Activated naive CD4-positive, alpha-beta T cell treated with anti-CD3 and anti-CD28 coated beads, Interleukin-2, amount 50 U/mL, for 24 hours (primary cell): ENCODE measurements around the gene NDUFA6.

ENCODE experiments used
- H3K27ac Mint-ChIP-seq: one replicate; pipeline ENCODE4 v1.8.0; 2021; ENCODE audit warnings: mild to moderate bottlenecking, mixed read lengths
- H3K27me3 Mint-ChIP-seq: one replicate; pipeline ENCODE4 v1.8.0; 2021; ENCODE audit warnings: mixed read lengths
- H3K36me3 Mint-ChIP-seq: one replicate; pipeline ENCODE4 v1.8.0; 2021; ENCODE audit warnings: mixed read lengths
- H3K4me1 Mint-ChIP-seq: one replicate; pipeline ENCODE4 v1.8.0; 2021; ENCODE audit warnings: mixed read lengths
- H3K4me3 Mint-ChIP-seq: one replicate; pipeline ENCODE4 v1.8.0; 2021; ENCODE audit warnings: mild to moderate bottlenecking, mixed read lengths
- H3K9me3 Mint-ChIP-seq: one replicate; pipeline ENCODE4 v1.8.0; 2021; ENCODE audit warnings: mixed read lengths

NDUFA6 gene

GRCh38 chr22:42066937-42067336 lies 23.6 kb downstream of the NDUFA6 start:
- H3K4me3 Mint-ChIP-seq, result no peak overlapping the region
- H3K4me1 Mint-ChIP-seq, result peaks cover 24% of the 10 kb centered on the region
- H3K36me3 Mint-ChIP-seq, result peaks cover 2% of the 10 kb centered on the region
- H3K27ac Mint-ChIP-seq, result no peak overlapping the region
- H3K9me3 Mint-ChIP-seq, result no peaks in the 10 kb centered on the region
- H3K27me3 Mint-ChIP-seq, result no peaks in the 10 kb centered on the region

- Mint-ChIP-seq H3K4me3 (no peak overlapping the region), H3K9me3 (no peaks in the 10 kb centered on the region), H3K27ac (no peak overlapping the region), H3K36me3 (peaks cover 2% of the 10 kb centered on the region), H3K4me1 (peaks cover 18% of the 10 kb centered on the region), H3K27me3 (no peaks in the 10 kb centered on the region)
These were observed 24.3 kb downstream of the NDUFA6 start for GRCh38 chr22:42066126-42066761.

GRCh38 chr22:42065438-42066125 lies 25.0 kb downstream of the NDUFA6 start:
- Mint-ChIP-seq H3K36me3 (peaks cover 3% of the 10 kb centered on the region), H3K27ac (no peak overlapping the region)

GRCh38 chr22:42064629-42065028 lies 25.9 kb downstream of the NDUFA6 start:
- Mint-ChIP-seq H3K27me3 (no peaks in the 10 kb centered on the region), H3K9me3 (no peaks in the 10 kb centered on the region), H3K4me3 (no peak overlapping the region), H3K4me1 (peaks cover 4% of the 10 kb centered on the region), H3K36me3 (peaks cover 5% of the 10 kb centered on the region), H3K27ac (no peak overlapping the region)

More at GRCh38 chr22:42065438-42066125, 25.0 kb downstream of the NDUFA6 start:
- no peaks in the 10 kb centered on the region for H3K27me3 Mint-ChIP-seq
- peaks cover 12% of the 10 kb centered on the region for H3K4me1 Mint-ChIP-seq
- no peak overlapping the region for H3K4me3 Mint-ChIP-seq
- no peaks in the 10 kb centered on the region for H3K9me3 Mint-ChIP-seq

- Mint-ChIP-seq H3K4me1 (no peaks in the 10 kb centered on the region), H3K36me3 (peaks cover 11% of the 10 kb centered on the region), H3K27ac (no peak overlapping the region), H3K4me3 (no peak overlapping the region), H3K9me3 (no peaks in the 10 kb centered on the region), H3K27me3 (no peaks in the 10 kb centered on the region)
These were observed 27.9 kb downstream of the NDUFA6 start for GRCh38 chr22:42062506-42063170.

GRCh38 chr22:42061041-42061440 lies 29.5 kb downstream of the NDUFA6 start:
- peaks cover 17% of the 10 kb centered on the region for H3K36me3 Mint-ChIP-seq

GRCh38 chr22:42060489-42060888 lies 30.1 kb downstream of the NDUFA6 start:
- Mint-ChIP-seq H3K27me3 (no peaks in the 10 kb centered on the region), H3K27ac (no peak overlapping the region), H3K4me3 (no peak overlapping the region), H3K9me3 (peaks cover 14% of the 10 kb centered on the region), H3K36me3 (peaks cover 17% of the 10 kb centered on the region), H3K4me1 (no peaks in the 10 kb centered on the region)

More at GRCh38 chr22:42061041-42061440, 29.5 kb downstream of the NDUFA6 start:
- no peaks in the 10 kb centered on the region for H3K4me1 Mint-ChIP-seq
- no peak overlapping the region for H3K4me3 Mint-ChIP-seq
- no peak overlapping the region for H3K27ac Mint-ChIP-seq
- H3K27me3 Mint-ChIP-seq, result no peaks in the 10 kb centered on the region
- H3K9me3 Mint-ChIP-seq, result peaks cover 12% of the 10 kb centered on the region

GRCh38 chr22:42056757-42057511 lies 33.6 kb downstream of the NDUFA6 start:
- peaks cover 14% of the 10 kb centered on the region for H3K9me3 Mint-ChIP-seq
- H3K36me3 Mint-ChIP-seq, result peaks cover 17% of the 10 kb centered on the region
- H3K27me3 Mint-ChIP-seq, result no peaks in the 10 kb centered on the region
- H3K4me1 Mint-ChIP-seq, result no peaks in the 10 kb centered on the region
- H3K4me3 Mint-ChIP-seq, result no peak overlapping the region
- H3K27ac Mint-ChIP-seq, result no peak overlapping the region

- Mint-ChIP-seq H3K27me3 (no peaks in the 10 kb centered on the region), H3K4me3 (no peak overlapping the region), H3K36me3 (peaks cover 7% of the 10 kb centered on the region), H3K4me1 (no peaks in the 10 kb centered on the region), H3K27ac (no peak overlapping the region), H3K9me3 (peaks cover 14% of the 10 kb centered on the region)
These were observed 37.8 kb downstream of the NDUFA6 start for GRCh38 chr22:42052765-42053164.

GRCh38 chr22:42050641-42051180 lies 39.9 kb downstream of the NDUFA6 start:
- Mint-ChIP-seq H3K27me3 (no peaks in the 10 kb centered on the region), H3K27ac (no peak overlapping the region), H3K4me3 (no peak overlapping the region), H3K4me1 (no peaks in the 10 kb centered on the region), H3K9me3 (no peaks in the 10 kb centered on the region), H3K36me3 (no peaks in the 10 kb centered on the region)

GRCh38 chr22:42041784-42042183 lies 48.8 kb downstream of the NDUFA6 start:
- H3K36me3 Mint-ChIP-seq, result peaks cover 11% of the 10 kb centered on the region
- H3K4me3 Mint-ChIP-seq, result no peak overlapping the region
- H3K27me3 Mint-ChIP-seq, result no peaks in the 10 kb centered on the region
- H3K27ac Mint-ChIP-seq, result no peak overlapping the region
- H3K4me1 Mint-ChIP-seq, result no peaks in the 10 kb centered on the region
- H3K9me3 Mint-ChIP-seq, result peaks cover 11% of the 10 kb centered on the region

- H3K27ac Mint-ChIP-seq, result no peak overlapping the region
- no peaks in the 10 kb centered on the region for H3K4me1 Mint-ChIP-seq
- H3K9me3 Mint-ChIP-seq, result peaks cover 11% of the 10 kb centered on the region
- H3K36me3 Mint-ChIP-seq, result peaks cover 11% of the 10 kb centered on the region
- no peaks in the 10 kb centered on the region for H3K27me3 Mint-ChIP-seq
- no peak overlapping the region for H3K4me3 Mint-ChIP-seq
These were observed 51.3 kb downstream of the NDUFA6 start for GRCh38 chr22:42039271-42039670.
